NCI-H2196 (cell line): ENCODE results near the gene BIN2.
"Not testable (repeated sequence)": the region's sequence is repeated elsewhere in the genome, so short reads cannot be mapped to it uniquely, and the experiment has no call there.

Source experiments
- DNase-seq: peaks from one replicate; lab custom pipeline; 2025; ENCODE audit not compliant: unreplicated experiment; lab: John Stamatoyannopoulos, UW

BIN2 gene

GRCh38 chr12:51263341-51263740, 60.6 kb downstream of the BIN2 start:
- DNase-seq: no peak

DNA sequence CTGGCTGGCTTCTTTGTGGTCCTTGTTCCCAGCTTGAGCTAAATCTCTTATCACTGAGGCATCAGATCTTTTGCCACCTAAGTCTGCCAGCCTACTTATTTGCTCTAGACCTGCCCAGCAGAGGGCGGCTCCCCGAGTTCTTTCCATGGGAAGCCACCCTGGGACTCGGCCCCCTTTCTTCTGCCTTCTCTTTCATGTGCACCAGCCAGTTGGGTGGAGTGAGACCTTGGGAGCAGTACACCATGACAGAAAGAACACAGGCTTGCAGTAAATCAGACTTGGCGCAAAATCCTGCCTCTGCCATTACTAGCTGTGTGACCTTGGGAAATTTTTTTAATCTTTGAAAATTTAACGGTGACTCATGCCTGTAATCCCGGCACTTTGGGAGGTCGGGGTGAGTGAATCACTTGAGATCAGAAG, 61.2 kb downstream of the BIN2 start:
- DNase-seq: no peak

DNA sequence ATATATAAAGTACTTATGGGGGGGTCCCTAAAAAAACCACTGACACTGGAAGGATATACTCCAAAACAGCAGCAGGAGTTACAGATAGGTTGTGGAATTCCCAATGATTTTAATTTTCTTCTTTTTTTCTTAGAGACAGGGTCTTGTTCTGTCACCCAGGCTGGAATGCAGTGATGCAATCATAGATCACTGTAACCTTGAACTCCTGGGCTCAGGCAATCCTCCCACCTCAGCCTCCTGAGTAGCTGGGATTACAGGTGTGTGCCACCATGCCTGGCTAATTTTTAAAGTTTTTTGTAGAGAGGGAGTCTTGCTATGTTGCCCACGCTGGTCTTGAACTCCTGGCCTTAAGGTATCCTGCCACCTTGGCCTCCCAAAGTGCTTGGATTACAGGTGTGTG, 64.4 kb downstream of the BIN2 start:
- not testable (repeated sequence) for DNase-seq

- no peak for DNase-seq
Observed at GRCh38 chr12:51254536-51254935, 69.4 kb downstream of the BIN2 start.

DNA sequence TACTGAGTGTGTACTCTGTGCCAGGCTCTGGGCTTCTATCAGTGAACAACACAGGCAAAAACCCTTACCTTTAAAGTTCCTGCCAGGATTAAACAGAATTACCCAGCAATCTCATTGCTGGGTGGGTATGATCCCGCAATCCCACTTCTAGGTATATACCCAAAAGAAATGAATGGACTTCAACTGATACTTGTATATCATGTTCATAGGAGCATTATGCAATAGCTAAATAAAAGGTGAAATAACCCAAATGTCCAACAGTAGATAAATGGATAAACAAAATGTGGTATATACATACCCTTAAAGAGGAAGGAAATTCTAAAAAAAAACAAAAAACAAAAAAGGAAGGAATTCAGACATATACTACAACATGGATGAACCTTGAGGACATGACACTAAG, 70.7 kb downstream of the BIN2 start:
- DNase-seq: no peak

- DNase-seq: no peak
Observed at GRCh38 chr12:51247523-51248206, 76.3 kb downstream of the BIN2 start.

- DNase-seq: no peak
Observed at GRCh38 chr12:51246254-51246853, 77.6 kb downstream of the BIN2 start.

GRCh38 chr12:51245476-51246253, 78.3 kb downstream of the BIN2 start:
- DNase-seq: no peak

DNA sequence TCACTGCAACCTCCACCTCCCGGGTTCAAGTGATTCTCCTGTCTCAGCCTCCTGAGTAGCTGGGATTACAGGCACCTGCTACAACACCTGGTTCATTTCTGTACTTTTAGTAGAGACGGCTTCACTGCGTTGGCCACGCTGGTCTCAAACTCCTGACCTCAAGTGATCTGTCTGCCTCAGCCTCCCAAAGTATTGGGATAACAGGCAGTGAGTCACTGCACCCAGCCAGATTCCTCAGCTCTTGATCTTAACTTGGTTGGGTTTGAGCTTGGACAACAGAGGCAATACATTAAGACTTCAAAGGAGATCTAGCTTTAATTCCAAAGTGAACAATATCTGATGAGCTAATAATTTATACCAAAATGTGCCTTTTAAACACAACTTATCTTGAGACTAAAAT, 79.7 kb downstream of the BIN2 start:
- no peak for DNase-seq

DNA sequence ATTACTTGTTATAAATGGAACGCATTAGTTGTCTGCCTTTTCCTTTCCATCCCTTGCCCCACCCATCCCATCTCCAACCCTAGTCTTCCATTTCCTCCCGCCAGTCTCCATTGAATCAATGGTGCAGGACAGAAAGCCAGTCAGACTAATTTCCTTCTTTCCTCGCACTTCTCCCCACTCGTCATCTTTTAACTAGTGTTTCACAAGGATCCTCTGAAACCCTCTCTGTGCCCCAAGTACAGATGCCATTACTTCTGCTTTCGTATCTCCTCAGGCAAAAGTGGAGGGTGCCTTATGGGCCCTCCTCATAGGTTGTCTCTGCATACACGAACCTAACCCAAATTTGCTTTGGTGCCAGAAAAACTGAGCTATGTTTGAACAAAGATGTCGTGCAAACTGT, 81.1 kb downstream of the BIN2 start:
- DNase-seq: no peak

DNA sequence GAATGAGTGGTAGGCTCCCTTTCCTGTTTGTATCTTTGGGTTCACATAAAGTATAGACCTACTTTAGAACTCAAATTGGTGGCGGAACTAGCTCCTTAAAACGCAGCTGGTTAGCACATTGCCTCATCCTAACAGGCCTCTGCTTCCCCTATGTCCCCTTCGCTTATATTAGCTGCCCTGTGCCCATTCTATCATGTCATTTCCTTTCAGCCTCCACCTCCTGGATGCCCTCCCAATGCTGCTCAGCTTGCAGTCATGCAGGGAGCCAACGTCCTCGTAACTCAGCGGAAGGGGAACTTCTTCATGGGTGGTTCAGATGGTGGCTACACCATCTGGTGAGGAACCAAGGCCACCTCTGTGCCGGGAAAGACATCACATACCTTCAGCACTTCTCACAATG, 81.9 kb downstream of the BIN2 start:
- DNase-seq: no peak

GRCh38 chr12:51240971-51241370, 83.0 kb downstream of the BIN2 start:
- DNase-seq: no peak

GRCh38 chr12:51238510-51239334, 85.3 kb downstream of the BIN2 start, which contains the start of gene DAZAP2:
DAZAP2 (plus strand) TSS chr12:51238826; CDS start chr12:51238908, 82 bp downstream.
- DNase-seq: peak; percentile 95

- DNase-seq: peak; percentile 43
Observed at GRCh38 chr12:51238037-51238509, 85.9 kb downstream of the BIN2 start.

DNA sequence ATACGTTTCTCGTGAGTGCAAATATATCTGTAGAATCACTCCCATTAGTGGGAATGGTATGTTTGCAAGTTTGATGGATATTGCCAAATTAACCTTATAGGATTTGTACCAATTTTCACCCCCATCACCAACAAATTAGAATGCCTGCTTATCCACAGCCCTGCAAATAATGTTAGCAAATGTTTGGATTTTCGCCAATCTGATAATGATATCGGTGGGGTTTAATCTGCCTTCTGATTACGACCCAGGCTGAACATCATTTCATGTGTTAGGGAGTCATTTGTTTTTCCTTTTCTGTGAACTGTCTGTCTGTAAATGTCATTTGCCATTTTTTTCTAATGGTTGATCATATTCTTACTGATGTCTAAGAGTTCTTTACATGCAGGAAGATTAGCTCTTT, 89.4 kb downstream of the BIN2 start:
- no peak for DNase-seq

DNA sequence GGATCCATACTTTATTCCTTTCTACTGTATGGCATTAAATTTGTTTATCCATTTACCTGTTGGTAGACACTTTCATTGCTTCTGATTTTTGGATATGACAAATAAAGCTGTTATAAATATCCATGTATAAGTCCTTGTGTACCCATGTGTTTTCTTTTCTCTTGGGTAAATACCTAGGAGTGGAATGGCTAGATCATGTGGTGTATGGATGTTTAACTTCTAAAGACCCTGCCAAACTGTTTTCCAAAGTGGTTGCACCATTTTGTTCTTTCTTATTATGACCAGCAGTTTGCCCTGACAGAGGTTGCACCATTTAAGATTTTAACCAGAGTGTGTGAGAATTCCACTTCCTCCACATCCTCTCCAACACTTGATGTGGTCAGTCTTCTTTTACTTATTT, 91.3 kb downstream of the BIN2 start:
- DNase-seq: no peak
